Heart left ventricle (tissue), 13 donors: ENCODE measurements around the gene RUFY1.

Experiments
- POLR2A ChIP-seq, 2 donors: fragments of 450-650 bp; IDR thresholded peaks; one replicate each; pipeline ENCODE4 v1.6.1; 2017; ENCODE audit warnings: antibody characterized with exemption in 2 of 2, mild to moderate bottlenecking in 2 of 2, moderate library complexity in 2 of 2
- TF ChIP-seq, protein P1 (sequence below), 12 donors: fragments of 200-600 bp; sonication (generic) in 4 of 12; IDR thresholded peaks; one replicate each; pipeline versions ENCODE4 v1.5.0 to v1.8.0; 2018 to 2022; ENCODE audit warnings: antibody characterized with exemption in 12 of 12, mild to moderate bottlenecking in 5 of 12
- donor health status: ischemic (EF 13 %, LVEDD 7.1; RV severe dilation, severe dysfunction).
- donor health status: DM: no; HTN: yes; CAD: no.
- donor health status: DM: no; HTN: no; CAD: no.
- donor health status: ischemic (EF 25% LVEDD 6.9; RV normal size, moderate dysfunction).
- donor health status: ischemic (EF 25% LVEDD 5.7; RV mildly dilated, moderate dysfunction).
- donor health status: ischemic (EF 35%, LVEDD 5.7; RV mildly dilated, moderate dysfunction).
- donor health status: nonischemic (EF 11% LVEDD 7.7; RV severe dilation, severe dysfunction).
- donor health status: DM: yes; HTN: yes; CAD: no.
- donor health status: PGD.
- donor health status: ischemic (EF 29% LVEDD 5.4; RV normal size, mild dysfunction).
- donor health status: nonischemic (EF 23%, LVEDD 6.1; RV moderate dilation, normal function).

GRCh38 chr5:179606910-179607159, 56.5 kb downstream of the RUFY1 start:
- TF ChIP-seq, protein P1, sequence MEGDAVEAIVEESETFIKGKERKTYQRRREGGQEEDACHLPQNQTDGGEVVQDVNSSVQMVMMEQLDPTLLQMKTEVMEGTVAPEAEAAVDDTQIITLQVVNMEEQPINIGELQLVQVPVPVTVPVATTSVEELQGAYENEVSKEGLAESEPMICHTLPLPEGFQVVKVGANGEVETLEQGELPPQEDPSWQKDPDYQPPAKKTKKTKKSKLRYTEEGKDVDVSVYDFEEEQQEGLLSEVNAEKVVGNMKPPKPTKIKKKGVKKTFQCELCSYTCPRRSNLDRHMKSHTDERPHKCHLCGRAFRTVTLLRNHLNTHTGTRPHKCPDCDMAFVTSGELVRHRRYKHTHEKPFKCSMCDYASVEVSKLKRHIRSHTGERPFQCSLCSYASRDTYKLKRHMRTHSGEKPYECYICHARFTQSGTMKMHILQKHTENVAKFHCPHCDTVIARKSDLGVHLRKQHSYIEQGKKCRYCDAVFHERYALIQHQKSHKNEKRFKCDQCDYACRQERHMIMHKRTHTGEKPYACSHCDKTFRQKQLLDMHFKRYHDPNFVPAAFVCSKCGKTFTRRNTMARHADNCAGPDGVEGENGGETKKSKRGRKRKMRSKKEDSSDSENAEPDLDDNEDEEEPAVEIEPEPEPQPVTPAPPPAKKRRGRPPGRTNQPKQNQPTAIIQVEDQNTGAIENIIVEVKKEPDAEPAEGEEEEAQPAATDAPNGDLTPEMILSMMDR (IDR thresholded peaks at IDR 0.05), result no peak
- no peak for TF ChIP-seq POLR2A (IDR thresholded peaks at IDR 0.05)
